Left renal cortex interstitium (tissue), 4 donors: ENCODE measurements around the gene ZNF664. TPM values are rescaled to one million over a fixed set of nuclear protein-coding genes. Genes with fewer than 3 reads are reported as not detected.

Experiments used
- DNase-seq, 4 donors: peaks; one replicate each; pipeline ENCODE4 v3.0.0-alpha.2; 2013; ENCODE audit warnings: low read depth in 4 of 4, low spot score in 2 of 4, missing footprints in 1 of 4
- polyA plus RNA-seq, 4 donors: library from polyadenylated mRNA; unstranded; fragments of 120-200 nt; gene quantifications; one replicate each; pipeline ENCODE4 v1.2.1, GENCODE V29; 2013; ENCODE audit not compliant: insufficient read length in 4 of 4

Gene ZNF664
- polyA plus RNA-seq, 4 donors: 158 to 180 (median 163) TPM

- no peak for DNase-seq
Measured at GRCh38 chr12:124006085-124006845, 33.2 kb downstream of the ZNF664 start.

DNA sequence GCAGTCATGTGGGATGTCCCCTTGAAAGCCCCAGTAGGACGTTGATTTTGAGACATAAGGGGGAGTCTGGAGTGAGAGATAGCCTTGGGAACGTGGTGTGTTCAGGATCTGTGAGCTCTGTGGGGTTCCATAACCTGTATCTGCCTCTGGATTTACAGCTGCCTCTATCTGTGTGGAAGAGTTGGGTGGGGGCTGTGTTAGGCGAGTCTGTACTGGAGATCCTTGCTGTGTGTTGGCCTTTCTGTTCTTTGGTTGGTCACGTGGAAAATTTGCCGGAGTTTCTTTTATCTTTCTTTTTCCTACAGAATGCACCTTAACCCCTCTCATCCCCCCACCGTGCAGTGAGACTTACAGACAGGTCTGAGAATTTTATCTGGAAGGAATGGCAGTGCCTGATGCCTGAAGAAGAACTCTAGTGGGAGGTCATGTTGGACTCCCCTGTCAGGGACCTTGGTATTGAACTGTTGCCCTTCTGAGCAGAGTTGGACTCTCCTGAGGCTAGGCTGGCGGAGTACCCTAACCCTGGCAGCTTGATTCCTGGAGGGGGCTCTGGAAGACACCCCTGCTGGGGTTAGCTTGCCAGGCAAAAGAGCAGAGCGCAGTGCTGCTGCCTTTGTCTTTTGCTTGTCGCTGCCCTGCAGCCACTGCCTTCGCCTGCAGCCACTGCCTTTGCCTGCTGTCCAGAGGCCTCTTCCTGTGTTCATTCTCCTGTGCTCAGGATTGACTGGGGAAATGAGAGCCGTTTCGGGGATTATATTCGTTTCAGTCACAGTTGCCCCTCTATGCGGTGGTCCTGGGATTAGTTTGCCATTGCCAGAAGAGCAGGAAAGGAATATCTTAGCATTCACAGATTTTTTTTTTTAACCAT is 34.1 kb downstream of the ZNF664 start:
- DNase-seq: no peak

DNA sequence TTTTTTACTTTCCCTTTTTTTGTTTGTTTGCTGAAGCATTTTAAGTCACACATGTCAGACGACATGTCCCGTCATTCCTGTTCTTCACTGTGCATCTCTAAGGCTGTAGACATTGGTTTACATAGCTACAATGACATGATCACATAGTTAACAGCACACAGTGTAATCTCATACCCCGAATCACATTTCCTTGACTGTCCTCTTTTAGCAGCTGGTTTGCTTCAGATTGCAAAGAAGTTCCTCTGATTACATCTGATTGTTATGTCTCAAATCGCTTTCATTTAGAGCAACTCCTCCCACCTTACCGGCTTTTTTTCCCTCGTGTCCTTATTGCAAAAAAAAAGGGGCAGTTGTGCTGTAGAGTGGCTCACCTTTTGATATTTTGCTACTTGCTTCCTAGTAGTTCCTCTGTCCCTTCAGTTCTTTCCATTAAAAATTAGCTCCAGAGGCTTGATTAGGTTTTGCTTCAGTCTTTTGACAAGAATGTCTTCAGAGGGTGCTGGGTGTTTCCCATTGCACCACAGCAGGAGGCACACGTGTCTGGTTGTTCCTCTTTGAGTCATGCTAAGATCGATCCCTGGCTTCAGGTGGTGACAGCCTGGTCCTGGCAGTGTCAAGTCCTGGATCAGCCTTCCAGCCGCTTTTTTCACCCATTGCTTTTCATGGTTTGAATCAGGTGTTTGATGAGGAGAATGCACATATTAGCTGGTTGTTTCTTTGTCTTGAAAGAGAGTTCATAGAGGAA is 35.0 kb downstream of the ZNF664 start:
- no peak for DNase-seq

- no peak for DNase-seq
Measured at GRCh38 chr12:124008595-124008994, 35.6 kb downstream of the ZNF664 start.

DNA sequence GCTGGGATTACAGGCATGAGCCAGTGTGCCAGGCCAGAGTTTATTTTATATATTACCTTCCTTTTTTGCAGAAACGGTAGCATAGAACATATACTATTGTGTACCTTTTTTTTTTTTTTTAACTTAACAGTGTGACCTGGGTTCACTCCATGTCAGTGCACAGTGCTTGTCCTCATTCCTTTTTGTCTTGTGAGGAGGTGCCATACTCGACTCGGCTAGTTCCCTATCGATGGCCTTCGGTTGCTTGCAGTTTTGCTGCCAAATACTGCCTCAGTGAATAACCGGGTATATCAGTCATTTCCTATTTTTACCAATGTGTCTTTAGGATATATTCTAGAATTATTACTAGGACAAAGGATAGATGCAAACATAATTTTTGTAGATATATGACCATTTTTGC is 36.8 kb downstream of the ZNF664 start:
- no peak for DNase-seq

DNA sequence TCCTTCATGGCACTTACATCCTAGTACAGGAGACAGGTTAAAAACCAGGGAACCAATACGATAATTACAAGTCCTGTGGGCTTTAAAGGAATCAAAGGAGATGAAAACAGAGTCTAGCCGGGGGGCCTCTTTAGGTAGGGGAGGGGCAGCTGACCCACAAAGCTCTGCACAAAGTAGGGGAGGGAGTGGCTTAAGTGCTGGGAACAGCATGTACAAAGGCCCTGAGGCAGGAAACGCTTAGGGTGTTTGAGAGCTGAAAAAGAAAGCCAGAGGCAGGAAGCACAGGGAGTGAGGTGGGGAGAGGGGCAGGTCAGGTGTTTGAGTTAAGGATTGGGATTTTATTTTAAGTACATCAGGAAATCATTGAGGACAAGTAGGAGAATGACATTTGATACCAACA is 37.7 kb downstream of the ZNF664 start:
- DNase-seq: no peak

DNA sequence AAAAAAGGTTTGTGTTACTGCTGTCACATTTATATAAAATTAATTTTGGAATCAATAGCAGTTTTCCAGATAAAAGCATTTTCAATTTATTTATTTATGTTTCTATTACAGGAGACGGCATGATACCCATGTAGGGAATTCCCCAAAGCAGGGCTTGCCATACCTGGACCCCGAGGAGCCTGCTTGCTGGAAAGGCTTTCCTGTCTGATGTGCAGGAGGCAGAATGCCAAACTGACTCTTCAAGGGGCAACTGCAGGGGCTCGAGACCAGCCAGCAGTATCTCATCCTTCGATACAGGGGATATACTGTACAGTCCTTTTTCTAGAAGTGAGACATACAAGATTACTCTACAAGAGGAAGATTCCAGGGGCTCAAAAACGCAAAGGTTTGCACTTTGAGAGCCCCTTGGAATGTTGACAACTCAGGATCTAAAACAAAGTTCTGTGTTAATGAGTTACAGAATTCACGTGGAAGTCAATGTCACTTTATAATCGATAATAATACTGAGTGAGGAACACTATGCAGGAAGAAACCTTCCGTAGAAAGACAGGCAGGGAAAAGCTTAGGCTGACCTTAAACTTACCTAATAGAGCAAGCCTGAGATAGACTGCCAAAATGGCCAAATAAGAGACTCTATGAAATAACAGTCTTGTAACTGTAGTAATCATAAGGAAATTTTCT is 38.6 kb downstream of the ZNF664 start:
- DNase-seq: no peak

- no peak for DNase-seq
Measured at GRCh38 chr12:124013073-124013472, 40.1 kb downstream of the ZNF664 start.

DNA sequence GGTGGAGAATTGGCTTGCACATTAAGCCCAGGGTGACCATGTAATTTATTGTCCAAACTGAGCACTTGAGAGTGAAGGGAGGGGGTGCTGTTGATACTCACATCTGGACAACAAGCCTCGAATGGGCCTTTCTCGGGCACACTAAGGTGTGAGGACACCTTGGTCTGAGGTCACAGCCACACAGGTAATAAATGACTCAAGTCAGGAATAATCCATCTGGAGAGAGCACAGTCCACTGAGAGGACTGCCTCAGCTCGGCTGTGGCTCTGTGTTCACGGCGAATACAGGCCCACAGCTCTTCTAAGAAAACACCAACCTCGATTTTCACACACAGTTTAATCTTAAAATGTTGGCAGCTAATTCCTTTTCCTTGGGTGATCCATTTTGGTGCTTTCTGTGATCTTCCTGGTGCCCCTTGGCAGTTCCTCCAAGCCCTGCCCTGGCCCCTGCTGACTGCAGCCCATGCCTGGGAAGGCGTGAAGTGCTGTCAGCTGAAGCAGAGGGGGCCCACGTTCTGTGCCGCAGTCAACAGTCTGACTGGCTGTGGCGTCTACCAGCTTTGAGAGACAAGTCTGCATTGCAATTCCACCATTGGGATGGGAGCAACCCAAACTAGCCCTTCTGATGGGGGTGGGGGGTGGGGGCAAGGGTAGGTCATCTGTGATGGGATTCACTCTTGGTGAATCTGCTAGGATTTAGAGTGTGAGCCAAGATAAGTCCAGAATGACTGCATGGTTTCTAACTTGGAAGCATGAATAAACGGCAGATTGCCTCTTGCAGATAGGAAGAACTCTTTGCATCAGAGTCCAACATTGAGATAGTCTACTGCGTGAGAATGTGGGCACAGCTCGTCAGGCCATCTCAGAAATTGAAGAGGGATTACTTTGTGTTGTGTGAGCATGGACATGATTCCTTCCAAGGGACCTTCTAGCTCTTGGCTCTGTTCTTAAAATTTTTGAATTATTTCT is 42.8 kb downstream of the ZNF664 start:
- DNase-seq: no peak

GRCh38 chr12:124017064-124017463 is 44.0 kb downstream of the ZNF664 start:
- no peak for DNase-seq

DNA sequence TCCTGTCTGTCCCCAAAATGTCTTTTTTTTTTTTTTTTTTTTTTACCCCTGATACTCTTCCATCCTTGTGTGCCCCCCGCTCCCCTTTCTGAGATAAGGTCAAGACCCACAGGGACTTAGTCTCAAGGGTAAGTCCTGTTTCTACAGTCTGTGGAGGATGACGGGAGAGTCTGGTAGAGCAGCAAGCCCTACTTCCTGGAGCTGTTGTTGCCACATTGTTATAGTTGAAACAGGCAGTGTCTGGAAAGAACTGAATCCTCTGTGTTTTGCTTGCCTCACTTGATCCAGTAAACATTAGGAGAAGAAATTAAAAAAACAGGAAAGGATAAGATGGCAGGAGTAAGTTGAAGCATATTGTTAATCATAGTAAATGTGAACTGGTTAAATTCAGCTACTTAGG is 45.5 kb downstream of the ZNF664 start:
- no peak for DNase-seq

DNA sequence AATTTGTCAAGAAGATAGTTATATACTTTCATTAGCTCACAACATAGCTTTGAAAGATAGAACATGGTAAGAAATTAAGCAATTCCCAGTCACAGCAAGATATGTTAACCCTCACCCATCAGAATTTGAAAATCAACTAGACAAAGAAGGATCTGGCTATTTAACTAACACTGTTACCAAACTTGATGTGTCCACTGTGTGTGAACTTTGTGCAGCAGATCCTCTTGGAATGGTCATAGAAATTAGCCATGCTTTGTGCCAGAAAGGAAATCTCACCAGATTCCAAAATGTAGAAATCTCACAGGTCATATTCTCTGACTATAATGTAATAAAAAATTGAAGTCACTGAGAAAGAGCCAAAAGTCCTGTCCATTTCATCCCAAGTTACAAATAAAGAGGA is 46.1 kb downstream of the ZNF664 start:
- DNase-seq: no peak

GRCh38 chr12:124020514-124020949 is 47.5 kb downstream of the ZNF664 start:
- no peak for DNase-seq

GRCh38 chr12:124021007-124021406 is 48.0 kb downstream of the ZNF664 start:
- no peak for DNase-seq

GRCh38 chr12:124022161-124022560 is 49.1 kb downstream of the ZNF664 start:
- DNase-seq: no peak

GRCh38 chr12:124024263-124024678 is 51.3 kb downstream of the ZNF664 start:
- DNase-seq: no peak

DNA sequence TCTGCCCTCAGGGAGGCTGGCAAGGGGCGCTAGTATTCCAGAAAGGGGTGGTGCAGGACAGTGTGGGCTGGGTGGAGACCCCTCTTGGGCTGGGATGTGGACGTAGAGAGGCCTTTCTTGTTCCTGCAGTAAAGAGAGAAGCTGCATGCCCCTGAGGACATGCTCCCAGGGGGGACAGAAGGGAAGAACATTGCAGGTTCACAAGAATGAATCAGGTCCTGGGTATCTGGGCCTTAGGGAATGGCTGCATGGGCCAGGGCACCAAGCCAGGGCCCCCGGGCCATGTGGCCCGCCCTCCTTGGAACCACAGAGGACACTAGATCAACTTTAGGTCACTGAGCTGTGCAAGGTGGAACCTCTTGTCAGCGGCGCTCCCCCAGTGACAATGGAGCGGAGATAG is 51.8 kb downstream of the ZNF664 start:
- DNase-seq: no peak

GRCh38 chr12:124025661-124026060 is 52.6 kb downstream of the ZNF664 start:
- no peak for DNase-seq
